ENCODE data around the gene CNTN1. TPM values are rescaled to one million over a fixed set of nuclear protein-coding genes. Genes with fewer than 3 reads are reported as not detected.

CNTN1 gene
- total RNA-seq, 1 experiment from 2014 or later: 3.0 TPM

GRCh38 chr12:40945772-40946171, 253.5 kb downstream of the CNTN1 start:
- Histone ChIP-seq H3K4me3 (replicated peaks in 1 of 2; ENCODE audit: low read depth in 1 of 2, low read length in 2 of 2) (no peak overlapping the region), H3K27me3 (ENCODE audit: insufficient read depth, low read length) (no peaks in the 10 kb centered on the region), H2AFZ (ENCODE audit: low read depth, low read length, poor library complexity, severe bottlenecking) (no peak overlapping the region), H3K4me1 (ENCODE audit: control insufficient read depth in 1 of 2, insufficient read depth in 2 of 2, low read length in 2 of 2) (no peaks in the 10 kb centered on the region), H4K20me1 (ENCODE audit: insufficient read depth) (no peaks in the 10 kb centered on the region), H3K36me3 (ENCODE audit: control insufficient read depth in 1 of 2, insufficient read depth in 2 of 2, low read length in 2 of 2) (no peaks in the 10 kb centered on the region), H3K9me2 (ENCODE audit: insufficient read depth) (no peaks in the 10 kb centered on the region), H3K4me2 (ENCODE audit: low read length) (no peak overlapping the region), H3K9me3 (ENCODE audit: control insufficient read depth in 1 of 2, insufficient read depth in 1 of 2, low read depth in 1 of 2, low read length in 2 of 2) (no peaks in the 10 kb centered on the region), H3K27ac (ENCODE audit: low read depth, low read length) (no peak overlapping the region), H3K79me2 (ENCODE audit: insufficient read depth, low read length) (no peaks in the 10 kb centered on the region), H3K9ac (ENCODE audit: low read length) (no peak overlapping the region)
- ChIA-PET RAD21 (ENCODE audit: low non-redundant PET in 1 of 2, low total read pairs in 2 of 2, uncharacterized antibody in 2 of 2, unreplicated experiment in 2 of 2) (no interaction called here), CTCF (interaction anchor here (0.7 to 2.8 kb wide), 6 partner anchors 15 to 1427 kb away, joined by 3 to 9 read pairs (median 3); no protein-coding TSS in a partner anchor), POLR2A (no interaction called here)
- TF ChIP-seq SIN3A (IDR thresholded peaks at IDR 0.05; ENCODE audit: low read depth) (no peak), POLR2A (IDR thresholded peaks at IDR 0.05; ENCODE audit: borderline replicate concordance, extremely low read depth, insufficient read depth, insufficient read length) (no peak), ZFX (IDR thresholded peaks at IDR 0.05) (no peak), ATF3 (IDR thresholded peaks at IDR 0.05) (no peak), YY1 (IDR thresholded peaks at IDR 0.05; ENCODE audit: extremely low read depth, insufficient replicate concordance, low read depth, low read length) (no peak), POLR2AphosphoS5 (IDR thresholded peaks at IDR 0.05; ENCODE audit: low read depth, low read length) (no peak), RAD21 (IDR thresholded peaks at IDR 0.05; ENCODE audit: low read depth) (no peak), EGR1 (IDR thresholded peaks at IDR 0.05; ENCODE audit: low read depth) (no peak), TCF7L2 (IDR thresholded peaks at IDR 0.05; ENCODE audit: borderline replicate concordance, extremely low read depth, insufficient read depth, insufficient read length) (no peak), REST (IDR thresholded peaks at IDR 0.05; ENCODE audit: low read depth) (no peak), EZH2 (IDR thresholded peaks at IDR 0.05) (no peak)
- intact Hi-C loops (cut with micrococcal nuclease): loop anchor here (2.0 to 10.0 kb wide), 4 partner anchors 1079 to 1622 kb away; no protein-coding TSS in a partner anchor
- ATAC-seq (no peak), DNase-seq (ENCODE audit: low read depth, low spot score) (no peak)
- no TSS peak for BruUV-seq (replicated peaks)

All from HCT116 (cell line).